Measurements from ENCODE around the gene TBCD.
"Not testable (repeated sequence)": the region's sequence is repeated elsewhere in the genome, so short reads cannot be mapped to it uniquely, and the experiment has no call there.

The TBCD gene

GRCh38 chr17:82977606-82978005, 225.7 kb downstream of the TBCD start:
- DNase-seq (ENCODE audit: low read depth in 2 of 2) = no peak
- no peak for TF ChIP-seq CTCF (IDR thresholded peaks at IDR 0.05; ENCODE audit: low read depth, low read length)
- H3K4me3 ChIP-seq (replicated peaks in 1 of 2; ENCODE audit: low read depth in 2 of 2, low read length in 2 of 2) = no peak overlapping the region

- H3K4me3 ChIP-seq (replicated peaks in 1 of 2; ENCODE audit: low read depth in 2 of 2, low read length in 2 of 2) = no peak overlapping the region
- TF ChIP-seq CTCF (IDR thresholded peaks at IDR 0.05; ENCODE audit: low read depth, low read length) = no peak
- DNase-seq (ENCODE audit: low read depth in 2 of 2) = no peak
Measured at GRCh38 chr17:82978765-82979349, 227.0 kb downstream of the TBCD start.

GRCh38 chr17:82979718-82980117, 227.9 kb downstream of the TBCD start:
- no peak for TF ChIP-seq CTCF (IDR thresholded peaks at IDR 0.05; ENCODE audit: low read depth, low read length)
- H3K4me3 ChIP-seq (replicated peaks in 1 of 2; ENCODE audit: low read depth in 2 of 2, low read length in 2 of 2) = no peak overlapping the region

GRCh38 chr17:82980632-82981031, 228.8 kb downstream of the TBCD start:
- no peak for DNase-seq (ENCODE audit: low read depth in 2 of 2)
- H3K4me3 ChIP-seq (replicated peaks in 1 of 2; ENCODE audit: low read depth in 2 of 2, low read length in 2 of 2) = no peak overlapping the region
- no peak for TF ChIP-seq CTCF (IDR thresholded peaks at IDR 0.05; ENCODE audit: low read depth, low read length)

More at GRCh38 chr17:82979718-82980117, 227.9 kb downstream of the TBCD start:
- DNase-seq (ENCODE audit: low read depth in 2 of 2) = no peak

- no peak for TF ChIP-seq CTCF (IDR thresholded peaks at IDR 0.05; ENCODE audit: low read depth, low read length)
- H3K4me3 ChIP-seq (replicated peaks in 1 of 2; ENCODE audit: low read depth in 2 of 2, low read length in 2 of 2) = no peak overlapping the region
- DNase-seq (ENCODE audit: low read depth in 2 of 2) = no peak
Measured at GRCh38 chr17:82981141-82981730, 229.4 kb downstream of the TBCD start.

GRCh38 chr17:82983510-82984248, 231.8 kb downstream of the TBCD start:
- no peak for DNase-seq (ENCODE audit: low read depth in 2 of 2)
- no peak overlapping the region for H3K4me3 ChIP-seq (replicated peaks in 1 of 2; ENCODE audit: low read depth in 2 of 2, low read length in 2 of 2)
- no peak for TF ChIP-seq CTCF (IDR thresholded peaks at IDR 0.05; ENCODE audit: low read depth, low read length)

- DNase-seq (ENCODE audit: low read depth in 2 of 2); H3K4me3 ChIP-seq (replicated peaks in 1 of 2; ENCODE audit: low read depth in 2 of 2, low read length in 2 of 2): not testable (repeated sequence)
Measured at GRCh38 chr17:82984249-82984617, 232.4 kb downstream of the TBCD start.

Measured in cardiac fibroblast (primary cell).